GM18511 (cell line): ENCODE results near the gene XKRX.

Source experiments
- ATAC-seq: cut with Tn5 transposase; IDR thresholded peaks from one replicate; pipeline ENCODE4 v1.9.1; 2021; ENCODE audit warnings: mild to moderate bottlenecking, moderate library complexity; ENCODE audit not compliant: unreplicated experiment

The XKRX gene

GRCh38 chrX:100928660-100929613 lies at the start of gene XKRX:
Gene XKRX, minus strand, starts transcription at chrX:100928917. Its CDS starts 613 bp downstream, at chrX:100928304.
- ATAC-seq: peak; percentile 74

- ATAC-seq: no peak
These were observed 47.5 kb upstream of the XKRX start for GRCh38 chrX:100976211-100976610.

- no peak for ATAC-seq
These were observed 46.5 kb upstream of the XKRX start for GRCh38 chrX:100975212-100975611.

GRCh38 chrX:100973411-100973810 lies 44.7 kb upstream of the XKRX start:
- no peak for ATAC-seq

- ATAC-seq: no peak
These were observed 41.2 kb upstream of the XKRX start for GRCh38 chrX:100969936-100970335.

GRCh38 chrX:100969408-100969807 lies 40.7 kb upstream of the XKRX start, which contains the start of gene ARL13A:
Gene ARL13A, plus strand, starts transcription at chrX:100969708. Its CDS starts 3,982 bp downstream, at chrX:100973690.
- no peak for ATAC-seq

- ATAC-seq: no peak
These were observed 35.6 kb upstream of the XKRX start for GRCh38 chrX:100964362-100964761.

GRCh38 chrX:100962811-100963210 lies 34.1 kb upstream of the XKRX start:
- no peak for ATAC-seq

GRCh38 chrX:100948557-100948956 lies 19.8 kb upstream of the XKRX start:
- ATAC-seq: no peak

GRCh38 chrX:100946299-100946927 lies 17.7 kb upstream of the XKRX start:
- no peak for ATAC-seq

- ATAC-seq: no peak
These were observed 15.9 kb upstream of the XKRX start for GRCh38 chrX:100944601-100945000.

GRCh38 chrX:100939333-100939732 lies 10.6 kb upstream of the XKRX start:
- no peak for ATAC-seq

GRCh38 chrX:100935767-100936166 lies 7.0 kb upstream of the XKRX start:
- ATAC-seq: no peak

GRCh38 chrX:100931925-100932285 lies 3.2 kb upstream of the XKRX start:
- no peak for ATAC-seq

- peak; percentile 55 for ATAC-seq
These were observed 2.7 kb upstream of the XKRX start for GRCh38 chrX:100931218-100931924.

- ATAC-seq: no peak
These were observed 2.3 kb downstream of the XKRX start for GRCh38 chrX:100926453-100926852.

- ATAC-seq: no peak
These were observed 4.3 kb downstream of the XKRX start for GRCh38 chrX:100924375-100924774.

GRCh38 chrX:100915562-100915961 lies 13.2 kb downstream of the XKRX start:
- no peak for ATAC-seq

- no peak for ATAC-seq
These were observed 15.6 kb downstream of the XKRX start for GRCh38 chrX:100913111-100913510.

- ATAC-seq: no peak
These were observed 17.0 kb downstream of the XKRX start for GRCh38 chrX:100911731-100912130.

GRCh38 chrX:100905620-100906019 lies 23.1 kb downstream of the XKRX start:
- ATAC-seq: peak; percentile 66
